AG20443 (cell line): ENCODE data around the gene HADHB.

Experiments
- DNase-seq: peaks from one replicate; pipeline ENCODE4 v3.0.0; 2012; ENCODE audit warnings: low spot score, mixed read lengths

Gene HADHB

GRCh38 chr2:26244309-26245230, at the start of gene HADHB, which contains the start of gene HADHA:
HADHB (plus strand) TSS chr2:26244939; CDS start chr2:26254255, 9,316 bp downstream.
HADHA (minus strand) TSS chr2:26244632; CDS start chr2:26244596, 36 bp downstream.
- DNase-seq = peak; percentile 95

- no peak for DNase-seq
These were observed 49.4 kb upstream of the HADHB start for GRCh38 chr2:26195040-26195984.

- DNase-seq = no peak
These were observed 47.9 kb upstream of the HADHB start for GRCh38 chr2:26196683-26197418.

DNA sequence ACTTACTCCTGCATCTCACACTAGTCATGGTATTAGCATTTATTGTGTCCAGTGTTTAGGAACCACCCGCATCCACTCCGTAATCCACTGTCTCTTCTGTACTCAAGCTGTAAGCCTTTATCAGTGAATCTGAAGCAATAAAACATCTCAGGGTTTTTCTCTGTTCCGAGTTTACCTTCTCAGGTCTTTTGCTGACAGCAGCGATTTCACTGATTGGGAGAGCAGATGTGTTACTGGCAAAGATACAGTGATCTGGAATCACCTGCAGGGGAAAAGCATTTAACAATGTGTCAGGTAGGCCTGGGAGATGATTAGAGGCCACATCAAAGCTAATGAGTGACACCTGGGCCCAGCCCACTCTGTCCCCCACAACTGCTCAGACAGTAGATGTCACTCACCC, 47.2 kb upstream of the HADHB start:
- no peak for DNase-seq

DNA sequence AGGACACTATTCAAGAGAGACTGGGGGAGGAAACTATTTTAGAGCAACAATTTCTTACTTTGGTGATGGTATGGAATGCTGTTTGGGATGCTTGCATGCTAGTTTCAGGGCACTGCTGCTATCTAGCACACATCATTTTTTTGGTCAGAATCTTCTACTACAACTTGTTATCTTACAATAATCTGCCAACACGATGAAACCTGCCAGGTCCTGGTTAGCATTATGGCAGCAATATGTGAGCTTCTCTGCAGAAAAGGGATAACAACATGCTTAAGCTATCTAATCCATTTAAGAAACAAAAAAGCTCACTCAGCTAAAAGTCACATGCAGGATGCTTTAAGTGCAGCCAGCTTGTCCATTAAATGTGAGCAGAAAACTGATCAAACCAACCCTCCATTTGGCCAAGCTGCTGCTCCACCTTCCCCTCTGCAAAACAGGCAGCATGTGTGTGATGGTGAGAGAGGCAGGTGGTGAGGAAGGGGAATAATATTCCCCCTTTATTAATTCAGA, 41.7 kb upstream of the HADHB start:
- DNase-seq = no peak

DNA sequence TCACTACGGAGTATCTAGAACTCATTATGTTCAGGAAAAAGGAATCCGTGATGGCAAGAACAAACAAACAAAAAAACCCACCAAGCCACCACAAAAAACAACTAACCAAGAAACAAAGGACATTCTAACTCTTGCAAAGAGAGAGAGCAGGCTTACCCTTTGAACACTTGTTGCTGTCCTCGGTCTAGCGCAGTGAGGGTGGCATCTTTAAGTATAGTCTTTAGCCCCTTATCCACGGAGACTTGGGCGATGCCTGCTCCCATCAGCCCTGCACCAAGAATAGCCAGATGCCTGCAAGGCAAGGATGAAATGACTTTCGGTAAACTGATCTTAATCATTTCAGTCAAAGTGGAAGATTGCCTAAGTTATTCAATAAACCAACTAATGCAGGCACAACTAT, 40.8 kb upstream of the HADHB start:
- no peak for DNase-seq

GRCh38 chr2:26212011-26212410, 32.7 kb upstream of the HADHB start:
- no peak for DNase-seq

GRCh38 chr2:26214759-26215158, 30.0 kb upstream of the HADHB start:
- no peak for DNase-seq

GRCh38 chr2:26215833-26216232, 28.9 kb upstream of the HADHB start:
- no peak for DNase-seq

GRCh38 chr2:26216587-26216986, 28.2 kb upstream of the HADHB start:
- no peak for DNase-seq

DNA sequence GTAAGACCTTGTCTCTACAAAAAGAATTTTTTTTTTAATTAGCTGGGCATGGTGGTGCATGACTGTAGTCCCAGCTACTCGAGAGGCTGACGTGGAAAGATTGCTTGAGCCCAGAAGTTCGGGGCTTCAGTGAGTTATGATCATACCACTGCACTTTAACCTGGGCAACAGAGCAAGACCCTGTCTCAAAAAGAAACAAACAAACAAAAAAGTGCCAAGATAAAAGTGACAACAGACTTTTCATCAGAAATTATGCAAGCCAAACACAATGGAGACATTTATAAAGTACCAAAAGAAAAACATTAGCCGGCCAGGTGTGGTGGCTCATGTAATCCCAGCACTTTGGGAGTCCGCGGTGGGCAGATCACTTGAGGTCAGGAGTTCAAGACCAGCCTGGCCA, 27.0 kb upstream of the HADHB start:
- DNase-seq = no peak

- no peak for DNase-seq
These were observed 21.7 kb upstream of the HADHB start for GRCh38 chr2:26223018-26223417.

DNA sequence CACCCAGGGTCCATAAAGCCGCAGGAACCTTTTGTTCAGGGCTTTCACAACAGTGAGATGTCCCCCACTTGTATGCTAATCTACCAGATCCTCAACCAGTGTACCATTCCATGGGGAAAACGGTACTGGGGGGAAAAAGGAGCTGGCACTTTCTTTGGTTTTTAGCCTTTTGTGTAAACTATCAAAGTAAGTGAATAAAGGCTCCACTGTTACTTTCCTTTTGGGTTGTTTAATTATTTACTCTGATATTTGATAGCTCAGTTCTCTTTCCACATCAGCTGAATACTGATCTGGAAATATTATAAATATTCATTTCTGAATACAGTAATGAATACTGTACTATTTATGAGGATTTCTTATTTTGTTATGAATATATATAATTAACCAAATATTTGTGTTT, 20.6 kb upstream of the HADHB start:
- DNase-seq = no peak

DNA sequence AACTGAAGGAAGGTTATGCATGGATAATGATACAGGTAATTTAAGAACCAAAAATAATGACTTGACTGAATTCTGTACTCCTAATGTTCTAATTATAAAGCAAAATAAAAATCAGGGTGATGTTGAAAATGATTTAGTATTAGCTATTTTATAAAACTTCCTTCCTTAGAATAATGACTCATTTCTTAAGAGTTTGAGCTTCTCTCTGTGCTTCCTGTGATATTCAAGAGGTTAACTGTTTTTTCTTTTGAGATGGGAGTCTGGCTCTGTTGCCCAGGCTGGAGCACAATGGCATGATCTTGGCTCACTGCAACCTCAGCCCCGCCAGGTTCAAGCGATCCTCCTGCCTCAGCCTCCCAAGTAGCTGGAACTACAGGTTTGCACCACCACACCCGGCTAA, 15.1 kb upstream of the HADHB start:
- no peak for DNase-seq

DNA sequence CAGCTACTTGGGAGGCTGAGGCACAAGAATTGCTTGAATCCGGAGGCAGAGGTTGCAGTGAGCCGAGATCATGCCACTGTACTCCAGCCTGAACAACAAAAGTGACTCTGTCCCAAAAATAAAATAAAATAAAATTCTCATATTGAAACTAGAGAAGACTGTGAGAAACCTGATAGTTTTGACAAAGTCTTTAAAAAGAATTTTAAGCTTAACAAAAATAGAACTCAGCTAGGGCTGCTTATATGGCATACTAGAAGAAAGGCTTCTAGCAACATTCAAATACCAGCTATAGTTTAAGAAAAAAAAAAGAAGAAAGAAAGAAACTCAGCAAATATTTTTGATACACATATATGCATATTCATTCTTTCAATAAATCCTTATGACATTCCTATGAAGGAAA, 13.9 kb upstream of the HADHB start:
- no peak for DNase-seq

DNA sequence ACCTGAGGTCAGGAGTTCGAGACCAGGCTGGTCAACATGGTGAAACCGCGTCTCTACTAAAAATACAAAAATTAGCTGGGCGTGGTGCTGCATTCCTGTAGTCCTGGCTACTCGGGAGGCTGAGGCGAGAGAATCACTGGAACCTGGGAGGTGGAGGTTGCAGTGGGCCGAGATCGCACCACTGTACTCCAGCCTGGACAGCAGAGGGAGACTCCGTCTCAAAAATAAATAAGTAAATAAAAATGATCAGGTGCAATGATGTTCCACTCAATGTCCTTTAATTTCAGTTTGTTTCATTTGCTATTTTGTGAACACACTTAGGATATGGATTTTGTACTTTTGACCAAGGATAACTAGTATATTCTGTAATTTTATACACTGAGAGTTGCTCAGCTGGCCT, 9.7 kb upstream of the HADHB start:
- no peak for DNase-seq

DNA sequence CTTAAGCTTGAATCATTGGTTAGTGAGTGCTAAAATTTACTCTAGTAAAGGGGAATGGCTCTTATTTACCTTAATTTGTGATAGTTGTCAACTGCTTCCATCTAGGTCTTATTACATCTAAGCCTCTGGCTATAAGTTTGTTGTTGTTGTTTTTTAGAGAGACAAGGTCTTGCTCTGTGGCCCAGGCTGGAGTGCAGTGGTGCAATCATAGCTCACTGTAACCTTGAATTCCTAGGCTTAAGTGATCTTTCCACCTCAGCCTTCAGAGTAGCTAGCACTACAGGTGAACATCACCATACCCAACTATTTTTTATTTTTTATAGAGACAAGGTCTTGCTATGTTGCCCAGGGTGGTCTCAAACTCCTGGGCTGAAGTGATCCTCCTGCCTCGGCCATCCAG, 6.9 kb upstream of the HADHB start:
- DNase-seq = no peak

GRCh38 chr2:26238311-26238958, 6.3 kb upstream of the HADHB start:
- DNase-seq = no peak

DNA sequence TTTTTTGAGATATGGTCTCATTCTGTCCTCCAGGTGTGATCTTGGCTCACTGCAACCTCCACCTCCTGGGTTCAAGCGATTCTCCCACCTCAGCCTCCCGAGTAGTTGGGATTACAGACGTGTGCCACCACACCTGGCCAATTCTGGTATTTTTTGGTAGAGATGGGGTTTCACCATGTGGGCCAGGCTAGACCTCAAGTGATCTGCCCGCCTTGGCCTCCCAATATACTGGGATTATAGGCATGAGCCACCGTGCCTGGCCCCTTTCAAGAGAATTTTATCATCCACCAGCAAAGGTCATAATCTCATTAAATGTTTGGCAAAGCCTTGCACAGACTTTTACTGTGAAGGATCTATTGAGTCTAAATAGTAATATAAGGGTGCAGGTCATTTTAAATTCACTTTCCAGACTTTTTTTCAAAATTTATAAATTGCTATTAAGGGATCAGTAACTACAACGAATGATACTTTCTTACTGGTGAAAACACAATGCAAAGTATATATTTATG, 2.8 kb upstream of the HADHB start:
- no peak for DNase-seq

GRCh38 chr2:26243470-26244308, 1.1 kb upstream of the HADHB start:
- peak; percentile 7 for DNase-seq
